HG02981 (cell line): ENCODE results near the gene BDH2.

Experiments used
- ATAC-seq: cut with Tn5 transposase; IDR thresholded peaks from one replicate; pipeline ENCODE4 v1.9.1; 2021; ENCODE audit warnings: mild to moderate bottlenecking, moderate library complexity; ENCODE audit not compliant: unreplicated experiment

BDH2 gene

GRCh38 chr4:103099691-103100392, at the start of gene BDH2:
TSS of gene BDH2 (minus strand) at chr4:103099834. CDS start at chr4:103096254, 3,580 bp downstream.
- ATAC-seq: peak; percentile 98

DNA sequence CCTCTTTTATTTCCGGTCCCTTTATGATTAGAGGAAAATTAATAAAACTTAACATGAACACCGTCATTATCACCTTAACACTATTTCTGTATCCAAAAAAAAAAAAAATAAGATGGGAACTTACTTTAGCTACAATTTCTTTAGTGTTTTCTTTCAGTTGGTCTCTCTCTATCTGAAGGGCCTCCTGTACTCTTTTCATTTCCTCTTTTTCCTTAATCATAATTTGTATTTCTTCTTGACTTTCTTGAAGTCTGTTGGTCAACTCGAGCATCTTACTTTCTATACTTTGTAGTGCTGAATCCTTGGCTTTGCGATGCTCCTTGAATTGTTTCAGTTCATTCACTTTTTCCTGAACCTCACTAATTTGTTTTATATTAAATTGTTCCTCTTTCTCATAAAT, 45.3 kb upstream of the BDH2 start:
- no peak for ATAC-seq

DNA sequence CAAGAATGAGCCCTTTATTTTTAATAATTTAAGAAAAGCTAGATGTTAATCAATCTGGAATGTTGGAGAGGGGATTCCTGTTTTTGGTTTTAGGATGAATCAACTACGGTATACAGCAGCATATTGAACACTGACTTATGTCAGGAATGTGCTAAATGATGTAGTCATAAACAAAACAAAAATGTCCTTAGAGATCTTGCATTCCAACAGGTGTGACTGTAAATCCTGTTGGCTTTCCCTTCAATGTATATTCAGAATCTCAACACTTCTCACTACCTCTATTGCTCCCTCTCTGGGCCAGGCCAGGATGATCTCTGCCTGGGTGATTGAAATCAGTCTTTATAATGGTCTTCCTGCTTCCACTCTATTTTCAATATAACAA, 37.8 kb upstream of the BDH2 start:
- ATAC-seq: no peak

DNA sequence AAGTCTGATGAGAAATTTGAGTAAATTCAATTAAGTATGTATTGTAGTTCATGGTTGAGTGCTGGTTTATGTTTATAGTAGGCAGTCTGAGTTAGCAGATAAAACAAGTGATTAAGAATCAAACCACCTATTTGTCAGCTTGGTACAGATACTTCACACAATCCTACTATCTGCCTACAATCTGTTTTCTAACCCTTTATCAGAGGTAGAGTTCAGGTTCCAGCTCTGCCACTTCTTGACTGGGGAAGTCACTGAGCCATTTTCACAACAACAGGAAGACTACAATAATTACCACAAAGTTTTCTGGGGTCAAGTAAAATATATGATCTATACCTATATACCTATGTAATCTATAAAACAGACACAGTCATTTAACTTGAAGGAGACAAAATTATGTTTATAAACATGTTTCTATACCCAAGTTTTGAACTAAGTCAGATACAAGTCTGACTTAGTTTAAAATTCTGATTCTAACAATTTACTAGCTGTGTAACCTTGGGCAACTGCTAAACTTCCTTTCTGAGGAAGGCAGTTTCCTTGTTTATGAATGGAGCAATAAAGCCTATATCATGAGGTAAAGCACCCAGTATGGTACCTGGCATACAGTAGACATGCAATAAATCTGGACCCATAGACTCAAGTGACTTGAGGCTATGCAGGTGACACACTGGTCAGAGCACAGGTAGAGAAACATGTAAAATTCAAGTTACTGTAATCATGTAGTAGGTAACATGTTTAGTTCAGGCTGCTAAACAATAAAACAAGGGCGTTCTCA, 37.2 kb upstream of the BDH2 start:
- no peak for ATAC-seq

DNA sequence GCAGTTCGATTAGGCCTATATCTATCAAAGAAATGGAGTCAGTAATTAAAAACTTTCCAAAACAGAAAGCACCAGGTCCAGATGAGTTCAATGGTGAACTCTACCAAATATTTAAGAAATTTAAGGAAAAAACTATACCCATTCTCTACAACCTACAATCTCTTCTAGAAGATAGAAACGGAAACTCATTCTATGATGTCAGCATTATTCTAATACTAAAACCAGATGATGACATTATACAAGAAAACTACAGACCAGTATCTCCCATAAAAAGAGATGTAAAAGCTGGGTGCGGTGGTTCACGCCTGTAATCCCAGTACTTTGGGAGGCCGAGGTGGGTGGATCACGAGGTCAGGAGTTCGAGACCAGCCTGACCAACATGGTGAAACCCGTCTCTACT, 29.5 kb upstream of the BDH2 start:
- no peak for ATAC-seq

DNA sequence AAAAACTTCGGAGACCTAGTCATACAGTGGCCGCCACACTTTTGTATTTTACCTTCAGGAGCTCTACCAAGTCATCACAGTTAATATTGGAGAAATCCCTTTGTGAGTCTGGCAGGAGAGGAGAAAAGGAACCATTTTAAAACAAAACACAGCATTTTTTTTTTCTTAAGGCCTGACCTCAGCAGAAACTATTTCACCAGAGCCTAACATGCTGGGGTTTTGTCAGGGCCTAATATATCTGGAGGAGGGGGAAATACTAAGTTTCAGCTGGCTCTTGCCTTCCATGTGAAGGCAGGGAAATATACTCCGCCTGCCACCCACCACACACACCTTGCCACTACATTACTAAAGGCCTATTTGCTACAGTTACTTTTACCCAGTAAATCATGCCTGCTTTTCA, 26.5 kb upstream of the BDH2 start:
- ATAC-seq: no peak

DNA sequence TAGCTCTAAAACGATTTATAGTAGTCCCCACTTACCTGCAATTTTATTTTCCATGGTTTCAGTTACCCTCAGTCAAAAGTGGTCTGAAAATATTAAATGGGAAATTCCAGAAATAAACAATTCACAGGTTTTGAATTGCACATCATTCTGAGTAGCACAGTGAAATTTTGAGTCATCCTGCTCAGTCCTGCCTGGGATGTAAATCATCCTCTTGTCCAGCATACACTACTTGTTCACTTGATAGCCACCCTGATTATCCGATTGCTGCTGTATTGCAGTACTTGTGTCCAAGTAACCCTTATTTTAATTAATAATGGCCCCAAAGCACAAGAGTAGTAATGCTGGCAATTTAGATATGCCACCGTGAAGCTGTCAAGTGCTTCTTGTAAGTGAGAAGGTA, 23.5 kb upstream of the BDH2 start:
- ATAC-seq: no peak

DNA sequence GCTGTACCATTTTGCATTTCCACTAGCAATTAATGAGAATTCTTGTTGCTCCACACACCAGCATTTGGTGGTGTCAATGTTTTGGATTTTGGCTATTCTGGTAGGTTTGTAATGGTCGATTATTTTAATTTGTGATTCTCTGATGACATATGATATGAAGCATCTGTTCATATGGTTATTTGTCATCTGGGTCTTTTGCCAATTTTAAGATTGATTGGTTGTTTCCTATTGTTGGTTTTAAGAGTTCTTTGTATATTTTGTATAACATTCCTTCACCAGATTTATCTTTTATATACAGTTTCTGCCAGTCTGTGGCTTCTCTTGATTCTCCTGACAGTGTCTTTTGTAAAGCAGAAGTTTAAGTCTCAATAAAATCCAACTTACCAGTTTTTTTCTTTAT, 18.5 kb upstream of the BDH2 start:
- no peak for ATAC-seq

- no peak for ATAC-seq
Measured at GRCh38 chr4:103111598-103111997, 12.0 kb upstream of the BDH2 start.

DNA sequence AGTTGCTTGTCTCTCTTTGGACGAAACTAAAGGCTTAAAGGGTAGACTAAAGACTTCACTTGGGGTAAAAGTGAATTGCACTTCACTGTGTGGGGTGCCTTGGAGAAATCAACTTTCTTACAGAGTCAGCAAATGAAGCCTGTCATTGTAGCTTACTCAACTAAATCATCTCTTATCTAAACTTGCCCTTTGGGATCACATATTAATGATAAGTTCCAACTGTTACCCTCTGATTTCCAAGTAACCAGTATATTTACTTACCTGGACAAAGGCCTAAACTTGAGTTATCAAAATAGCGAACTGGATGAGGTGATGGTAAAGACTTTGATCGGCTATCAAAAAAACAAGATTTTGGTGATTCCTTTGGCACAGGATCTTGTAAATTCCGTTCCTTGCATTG, 8.9 kb upstream of the BDH2 start:
- no peak for ATAC-seq

DNA sequence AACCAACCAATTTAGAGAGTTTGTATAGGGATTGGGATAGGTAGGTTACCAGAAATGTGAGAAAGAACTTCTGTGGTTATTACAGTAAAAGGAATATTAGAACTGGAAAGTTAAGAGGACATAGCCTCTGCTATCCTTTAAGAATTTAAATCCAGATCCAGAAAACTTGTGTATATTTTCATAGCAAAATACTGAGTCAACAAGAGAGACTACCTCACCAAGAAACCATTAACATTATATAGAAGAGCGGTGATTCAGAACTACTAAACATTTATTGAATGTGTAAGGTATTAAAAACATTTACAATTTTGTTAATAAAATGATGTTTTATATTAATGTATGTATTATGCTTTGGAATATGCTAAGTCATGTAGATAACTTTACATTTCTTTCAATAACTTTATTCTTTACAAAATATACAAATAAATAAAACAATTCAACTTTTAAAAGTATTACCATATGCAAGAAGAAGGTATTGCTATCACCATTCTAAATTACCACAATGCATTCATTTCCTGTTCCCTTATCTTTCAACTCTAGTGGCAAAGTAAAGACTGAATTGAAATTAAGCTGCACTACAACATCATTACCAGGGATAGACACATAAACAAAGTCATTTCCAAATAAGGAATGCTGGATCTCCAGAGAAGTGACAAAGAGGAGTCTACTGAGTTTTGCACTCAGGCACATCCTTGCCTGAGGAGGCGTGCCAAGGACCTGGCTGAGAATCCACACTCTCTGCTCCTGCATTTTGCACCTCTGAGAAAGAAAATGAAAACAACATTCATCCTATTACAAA, 6.1 kb upstream of the BDH2 start:
- no peak for ATAC-seq

DNA sequence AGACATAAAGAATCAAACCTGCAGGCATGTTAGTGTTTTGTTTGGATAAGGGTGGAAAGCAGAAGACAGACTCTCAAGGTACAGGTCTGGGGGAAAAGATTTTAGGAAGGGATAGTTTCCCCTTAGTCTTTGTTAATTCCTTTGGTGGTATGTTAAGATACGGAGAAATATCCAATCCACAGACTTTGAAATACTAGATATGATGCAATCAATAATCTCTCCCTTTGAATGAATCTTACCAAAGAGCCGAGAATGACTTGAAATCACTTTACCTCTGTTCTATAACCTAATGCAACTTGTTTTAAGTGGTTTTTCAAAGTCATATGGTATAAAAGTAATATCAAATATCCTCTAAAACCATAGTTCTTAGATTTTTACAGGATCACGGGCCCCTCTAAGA, 5.3 kb upstream of the BDH2 start:
- ATAC-seq: no peak

- no peak for ATAC-seq
Measured at GRCh38 chr4:103100691-103101090, 1.1 kb upstream of the BDH2 start.

GRCh38 chr4:103098756-103099440, 736 bp downstream of the BDH2 start:
- no peak for ATAC-seq

- ATAC-seq: no peak
Measured at GRCh38 chr4:103098341-103098740, 1.3 kb downstream of the BDH2 start.

DNA sequence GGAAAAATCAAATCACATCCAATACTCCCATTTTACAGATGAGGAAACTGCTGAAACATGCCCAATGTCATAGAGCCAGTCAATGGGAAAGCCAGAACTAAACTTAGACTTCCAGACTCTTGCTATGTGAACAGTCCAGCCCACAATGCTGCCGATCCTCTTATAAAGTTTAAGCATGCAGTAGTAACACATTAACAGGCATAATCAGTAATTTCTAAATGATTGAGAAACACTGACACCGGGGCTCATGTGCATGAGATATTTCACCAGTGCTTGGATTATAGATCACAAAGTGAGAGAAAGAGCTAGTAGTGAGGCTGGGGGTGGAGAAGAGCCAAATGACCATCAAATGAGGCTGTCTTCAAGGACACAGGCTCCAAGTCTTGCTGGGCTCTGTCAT, 2.5 kb downstream of the BDH2 start:
- ATAC-seq: no peak

- no peak for ATAC-seq
Measured at GRCh38 chr4:103095080-103095479, 4.6 kb downstream of the BDH2 start.

GRCh38 chr4:103092245-103092644, 7.4 kb downstream of the BDH2 start:
- ATAC-seq: no peak

DNA sequence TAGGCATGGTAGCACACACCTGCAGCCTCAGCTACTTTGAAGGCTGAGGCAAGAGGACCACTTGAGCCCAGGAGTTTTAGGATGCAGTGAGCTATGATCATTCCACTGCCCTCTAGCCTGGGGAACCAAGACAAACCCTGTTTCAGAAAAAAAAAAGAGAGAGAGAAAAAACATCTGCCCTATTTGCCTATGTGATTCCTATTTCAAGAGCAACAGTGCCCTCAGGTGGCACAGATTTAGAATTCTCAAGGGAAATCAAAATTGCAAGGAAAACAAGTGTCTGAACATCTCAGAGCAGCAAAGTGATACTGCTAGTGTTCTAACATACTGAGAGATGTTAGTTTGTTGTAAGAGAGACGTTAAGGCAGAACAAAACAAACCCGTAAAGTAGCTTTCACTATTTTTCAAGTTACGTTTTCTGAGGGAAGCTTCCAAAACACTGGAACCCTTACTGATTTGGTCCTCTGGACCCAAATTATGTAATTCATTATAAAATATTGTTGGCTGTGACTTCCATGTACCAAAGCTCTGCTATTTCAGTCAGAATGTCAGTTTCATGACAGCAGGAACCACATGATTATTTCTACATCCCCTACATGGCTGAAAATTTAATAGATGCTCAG, 7.9 kb downstream of the BDH2 start:
- ATAC-seq: peak; percentile 81

DNA sequence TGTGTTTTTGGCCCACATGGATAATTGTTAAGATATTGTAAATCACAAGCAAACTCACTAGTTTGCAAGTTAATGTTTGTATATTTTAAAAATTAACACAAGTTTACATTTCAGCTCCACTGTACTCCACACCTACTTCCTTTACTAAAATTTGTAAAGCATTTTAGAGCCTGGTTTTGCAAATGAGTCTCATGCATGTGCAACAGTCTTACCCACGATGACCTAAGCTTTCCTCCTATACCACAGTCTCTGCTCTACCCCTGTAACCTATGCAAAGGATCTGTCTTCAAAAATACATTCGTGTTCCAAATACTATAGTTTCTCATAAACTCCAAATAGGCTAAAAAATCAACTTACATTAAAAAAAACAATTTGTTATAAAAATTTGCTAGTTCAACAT, 10.2 kb downstream of the BDH2 start:
- no peak for ATAC-seq

DNA sequence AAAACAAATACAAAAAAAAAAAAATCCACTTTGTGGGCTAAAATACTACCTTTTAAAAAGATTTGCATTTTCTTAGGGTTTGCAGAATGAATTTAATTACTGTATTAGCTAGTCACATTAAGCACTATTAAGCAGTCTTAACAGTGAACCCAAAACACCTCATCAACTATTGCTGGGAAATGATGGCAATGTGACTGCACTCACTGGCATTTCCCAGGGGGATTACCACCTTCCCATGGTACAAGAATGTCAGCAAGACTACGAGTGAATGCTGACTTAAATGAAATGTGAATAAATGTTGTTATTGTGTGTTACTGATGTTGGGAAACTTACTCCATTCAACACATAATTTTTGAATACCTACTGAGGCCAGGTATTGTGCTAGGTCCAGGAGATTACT, 13.1 kb downstream of the BDH2 start:
- no peak for ATAC-seq
